HEK293T (cell line): ENCODE data around the gene CDC42SE2.

Source experiments
- BHLHE40 ChIP-seq: fragments of 450-650 bp; IDR thresholded peaks from 2 replicates; pipeline ENCODE4 v1.6.1; 2016; ENCODE audit warnings: mild to moderate bottlenecking, moderate library complexity, borderline replicate concordance
- CTBP1 ChIP-seq: fragments of 450-650 bp; IDR thresholded peaks from 2 replicates; pipeline ENCODE4 v1.6.1; 2016; ENCODE audit warnings: borderline replicate concordance
- FOXA1 ChIP-seq: fragments of 450-650 bp; IDR thresholded peaks from 2 replicates; pipeline ENCODE4 v1.6.1; 2016; ENCODE audit warnings: mild to moderate bottlenecking
- FOXK2 ChIP-seq: fragments of 450-650 bp; IDR thresholded peaks from 2 replicates; pipeline ENCODE4 v1.6.1; 2016; ENCODE audit warnings: mild to moderate bottlenecking
- FOXM1 ChIP-seq: fragments of 450-650 bp; IDR thresholded peaks from 2 replicates; pipeline ENCODE4 v1.6.1; 2017; ENCODE audit warnings: mild to moderate bottlenecking, borderline replicate concordance
- HDGF ChIP-seq: fragments of 450-650 bp; IDR thresholded peaks from 2 replicates; pipeline ENCODE4 v1.6.1; 2017; ENCODE audit warnings: antibody characterized with exemption, borderline replicate concordance
- SUZ12 ChIP-seq: fragments of 450-650 bp; IDR thresholded peaks from 2 replicates; pipeline ENCODE4 v1.6.1; 2016; ENCODE audit warnings: mild to moderate bottlenecking

DNA sequence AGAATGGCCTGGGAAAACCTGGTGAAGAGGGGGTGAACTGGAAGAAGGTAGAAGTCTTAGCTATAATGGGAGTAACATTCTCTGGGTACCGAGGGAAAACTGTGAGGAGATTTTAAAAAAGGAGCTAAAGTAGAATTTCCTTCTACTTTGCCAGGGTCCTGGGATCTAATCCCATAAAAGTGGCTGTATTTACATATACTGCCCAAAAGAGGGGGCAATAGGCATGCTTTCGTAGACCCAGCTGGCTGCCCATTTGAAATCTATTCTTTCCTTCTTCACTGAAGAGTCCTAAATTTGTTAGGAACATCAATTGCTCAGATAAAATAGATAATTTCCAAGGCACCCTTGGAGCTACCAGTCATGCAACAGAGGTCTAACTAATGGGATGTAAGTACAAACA, 159.2 kb downstream of the CDC42SE2 start:
- TF ChIP-seq FOXA1 = no peak
- TF ChIP-seq FOXM1 = no peak
- no peak for TF ChIP-seq HDGF
- no peak for TF ChIP-seq CTBP1
- no peak for TF ChIP-seq BHLHE40
- no peak for TF ChIP-seq SUZ12
- TF ChIP-seq FOXK2 = no peak
